Keratinocyte (primary cell): ENCODE results near the gene ITGBL1. TPM values are rescaled to one million over a fixed set of nuclear protein-coding genes. Genes with fewer than 3 reads are reported as not detected.
A peak's percentile ranks its signal among the peaks of the same experiment; 100 is the strongest.

Source experiments
- DNase-seq: peaks from one replicate; pipeline ENCODE4 v3.0.0-alpha.2; 2011; ENCODE audit warnings: low read depth, missing footprints, low spot score
- FAIRE-seq: peaks from 2 replicates; lab custom pipeline; 2011; peaks lifted over from hg19 to GRCh38; lab: Jason Lieb, UNC
- H2AFZ ChIP-seq: 2 replicates; pipeline ENCODE4 v1.6.0; 2012; ENCODE audit warnings: low read length, control low read depth, inconsistent platforms; ENCODE audit not compliant: control insufficient read depth
- H3K27ac ChIP-seq: 2 replicates; pipeline ENCODE4 v1.5.1; 2011; ENCODE audit warnings: low read length; ENCODE audit not compliant: control insufficient read depth, insufficient read depth
- H3K27me3 ChIP-seq: 3 replicates; pipeline ENCODE4 v1.6.0; 2011; ENCODE audit warnings: low read length; ENCODE audit not compliant: control insufficient read depth, insufficient read depth; ENCODE audit errors: extremely low read depth
- H3K36me3 ChIP-seq, 2 experiments: 2 replicates in 1 of 2; 3 replicates in 1 of 2; pipeline ENCODE4 v1.5.1; 2011; ENCODE audit warnings: low read length in 2 of 2, mild to moderate bottlenecking in 1 of 2; ENCODE audit not compliant: control insufficient read depth in 2 of 2, insufficient read depth in 2 of 2; ENCODE audit errors: extremely low read depth in 1 of 2
- H3K4me1 ChIP-seq: 3 replicates; pipeline ENCODE4 v1.5.1; 2011; ENCODE audit warnings: low read length; ENCODE audit not compliant: control insufficient read depth, insufficient read depth; ENCODE audit errors: extremely low read depth
- H3K4me2 ChIP-seq: 3 replicates; pipeline ENCODE4 v1.6.0; 2011; ENCODE audit warnings: low read depth, low read length; ENCODE audit not compliant: control insufficient read depth, insufficient read depth; ENCODE audit errors: extremely low read depth
- H3K4me3 ChIP-seq, 3 experiments: fragments of 200-600 bp in 1 of 3; sonication (generic) in 1 of 3; 2 replicates in 2 of 3; 3 replicates in 1 of 3; pipeline ENCODE4 v1.5.1; 2011 to 2016; ENCODE audit warnings: low read length in 3 of 3, mild to moderate bottlenecking in 3 of 3, control low read depth in 2 of 3, inconsistent platforms in 1 of 3, low read depth in 1 of 3, mixed read lengths in 1 of 3, mixed run types in 1 of 3, moderate library complexity in 1 of 3; ENCODE audit not compliant: control insufficient read depth in 2 of 3, insufficient read depth in 2 of 3; ENCODE audit errors: extremely low read depth in 1 of 3
- H3K79me2 ChIP-seq: 2 replicates; pipeline ENCODE4 v1.6.0; 2012; ENCODE audit warnings: low read length; ENCODE audit not compliant: control insufficient read depth, insufficient read depth
- H3K9ac ChIP-seq: 3 replicates; pipeline ENCODE4 v1.6.0; 2011; ENCODE audit warnings: low read length; ENCODE audit not compliant: control insufficient read depth, insufficient read depth; ENCODE audit errors: extremely low read depth
- H3K9me1 ChIP-seq: 3 replicates; pipeline ENCODE4 v1.6.0; 2011; ENCODE audit warnings: low read length; ENCODE audit not compliant: control insufficient read depth, insufficient read depth; ENCODE audit errors: extremely low read depth
- H3K9me3 ChIP-seq: 2 replicates; pipeline ENCODE4 v1.5.1; 2012; ENCODE audit warnings: low read depth, low read length; ENCODE audit not compliant: control insufficient read depth
- H4K20me1 ChIP-seq: 3 replicates; pipeline ENCODE4 v1.6.0; 2011; ENCODE audit warnings: low read length; ENCODE audit not compliant: control insufficient read depth, insufficient read depth; ENCODE audit errors: extremely low read depth
- CTCF ChIP-seq, 3 experiments: IDR thresholded peaks in 1 of 3; conservative IDR thresholded peaks in 1 of 3; optimal IDR thresholded peaks in 1 of 3; 2 replicates in 2 of 3; 3 replicates in 1 of 3; pipeline versions ENCODE3 to v1.5.1; 2011; ENCODE audit warnings: low read length in 3 of 3, mild to moderate bottlenecking in 3 of 3, moderate library complexity in 2 of 3, control low read depth in 1 of 3, inconsistent platforms in 1 of 3; ENCODE audit not compliant: insufficient read depth in 2 of 3; ENCODE audit errors: extremely low read depth in 1 of 3
- EZH2 ChIP-seq: IDR thresholded peaks from one replicate; pipeline ENCODE4 v1.6.1; 2012; ENCODE audit warnings: inconsistent platforms, mild to moderate bottlenecking, low read length, moderate library complexity
- dilution Hi-C: fragments of 300-500 bp; cut with MboI; formaldehyde crosslinking; loops from one replicate; pipeline ENCODE4 v1.7.0; 2020; ENCODE audit warnings: low sequenced_read_pairs; ENCODE audit not compliant: extremely low pct_ligation_motif_present
- polyA plus RNA-seq, 5 experiments: library from polyadenylated mRNA; depleted of rRNA in 3 of 5; stranded (reverse) in 3 of 5; stranded (forward) in 1 of 5; unstranded in 1 of 5; fragments of >200 nt; gene quantifications; 1 replicate in 1 of 5; 2 replicates in 3 of 5; 3 replicates in 1 of 5; pipeline versions ENCODE4 v1.2.1 to v1.2.3, GENCODE V29; 2011 to 2012; ENCODE audit warnings: missing spikeins in 2 of 5, low read depth in 1 of 5, low replicate concordance in 1 of 5

The ITGBL1 gene
- polyA plus RNA-seq, 1 donor (not counting 4 experiments of a cell fraction or from before 2014, with no cell fraction given), result 2.1 TPM

- no peaks in the 10 kb centered on the region for H3K4me1 ChIP-seq
Observed at GRCh38 chr13:101529422-101529821, 76.9 kb downstream of the ITGBL1 start.

GRCh38 chr13:101530293-101530692 is 77.8 kb downstream of the ITGBL1 start:
- Histone ChIP-seq H3K4me2 (no peak overlapping the region), H3K27ac (no peak overlapping the region), H3K9ac (no peak overlapping the region), H4K20me1 (no peaks in the 10 kb centered on the region), H3K4me3 (no peak overlapping the region), H3K9me3 (no peaks in the 10 kb centered on the region), H3K36me3 (no peaks in the 10 kb centered on the region), H3K79me2 (no peaks in the 10 kb centered on the region), H3K9me1 (no peaks in the 10 kb centered on the region), H3K4me1 (no peaks in the 10 kb centered on the region), H3K27me3 (no peaks in the 10 kb centered on the region), H2AFZ (no peak overlapping the region)
- DNase-seq (no peak), FAIRE-seq (no peak)
- dilution Hi-C loops, result no loop called here
- TF ChIP-seq CTCF (optimal IDR thresholded peaks at IDR 0.05 in 1 of 3, IDR thresholded peaks at IDR 0.05 in 1 of 3, conservative IDR thresholded peaks at IDR 0.05 in 1 of 3; ENCODE audit: extremely low read depth in 1 of 3, insufficient read depth in 2 of 3, low read length in 3 of 3) (no peak), EZH2 (no peak)

More at GRCh38 chr13:101529422-101529821, 76.9 kb downstream of the ITGBL1 start:
- Histone ChIP-seq H3K4me3 (no peak overlapping the region), H3K27ac (no peak overlapping the region), H2AFZ (peak overlapping the region; percentile 66), H3K9me3 (no peaks in the 10 kb centered on the region), H3K27me3 (no peaks in the 10 kb centered on the region), H3K4me2 (no peak overlapping the region), H3K36me3 (no peaks in the 10 kb centered on the region), H4K20me1 (no peaks in the 10 kb centered on the region), H3K9ac (no peak overlapping the region), H3K79me2 (no peaks in the 10 kb centered on the region), H3K9me1 (no peaks in the 10 kb centered on the region)
- FAIRE-seq, result no peak
- dilution Hi-C loops, result no loop called here
- no peak for DNase-seq
- TF ChIP-seq EZH2 (no peak), CTCF (optimal IDR thresholded peaks at IDR 0.05 in 1 of 3, IDR thresholded peaks at IDR 0.05 in 1 of 3, conservative IDR thresholded peaks at IDR 0.05 in 1 of 3; ENCODE audit: extremely low read depth in 1 of 3, insufficient read depth in 2 of 3, low read length in 3 of 3) (no peak)
